Measurements from ENCODE around the gene DNM2.

DNA sequence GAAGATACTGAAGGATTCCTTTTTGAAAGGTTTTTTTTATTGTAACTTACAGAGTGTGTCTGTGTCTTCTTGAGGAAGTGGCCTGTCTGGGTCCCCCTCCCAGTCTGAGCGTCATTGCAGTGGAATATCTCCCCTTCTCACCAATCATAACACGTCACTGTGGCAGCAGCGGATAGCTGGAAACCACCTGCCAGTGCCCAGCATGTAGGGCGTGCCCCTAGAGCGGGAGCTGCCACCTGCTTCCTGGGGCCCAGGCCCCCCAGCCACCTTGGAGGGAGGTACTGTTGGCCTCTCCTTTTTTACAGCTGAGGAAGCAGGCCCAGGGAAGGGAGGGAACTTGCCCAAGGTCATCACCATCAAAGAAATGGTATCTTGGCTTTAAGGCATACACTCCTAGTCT, 4.6 kb upstream of the DNM2 start:
- TF ChIP-seq CTCF (conservative IDR thresholded peaks at IDR 0.05 in 1 of 2, IDR thresholded peaks at IDR 0.05 in 1 of 2; ENCODE audit: low read depth in 1 of 2, low read length in 2 of 2): no peak
- TF ChIP-seq EZH2 (IDR thresholded peaks at IDR 0.05; ENCODE audit: low read length, missing control alignments): no peak

Data from fibroblast of lung (primary cell).